ENCODE data around the gene F11R.
"Not testable (repeated sequence)": the region's sequence is repeated elsewhere in the genome, so short reads cannot be mapped to it uniquely, and the experiment has no call there.

F11R gene

GRCh38 chr1:161020509-161021164 is at the start of gene F11R:
Gene F11R, minus strand, starts transcription at chr1:161021152. Its CDS starts 79 bp downstream, at chr1:161021073.
- DNase-seq (ENCODE audit: low spot score): peak; percentile 62

DNA sequence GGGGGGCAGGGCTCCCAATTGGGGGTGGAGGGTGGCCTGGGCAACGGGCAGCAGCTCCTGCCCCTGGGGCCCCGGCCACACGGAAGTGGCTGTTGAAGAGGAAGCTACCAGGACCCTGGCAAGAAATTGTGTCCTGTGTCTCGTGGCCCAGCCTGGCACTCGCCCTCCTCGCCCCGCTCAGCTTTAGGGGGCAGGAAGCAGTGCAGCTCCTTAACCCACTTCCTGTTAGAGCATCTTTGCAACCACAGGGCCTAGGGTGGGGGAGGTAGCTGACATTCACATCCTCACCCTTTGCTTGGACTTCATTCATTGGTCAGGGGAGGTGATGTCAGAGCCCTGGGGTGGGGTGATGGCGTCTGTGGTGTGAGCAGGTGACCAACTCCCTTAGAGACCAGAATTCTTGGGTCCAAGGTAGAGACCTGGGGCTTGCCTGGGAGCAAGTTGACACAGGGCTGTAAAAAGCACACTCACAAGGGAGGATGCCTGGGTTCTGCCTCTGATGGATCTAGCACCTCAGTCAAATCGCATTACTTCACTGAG is 48.8 kb upstream of the F11R start, which contains the start of gene ARHGAP30:
ARHGAP30 (minus strand) TSS at position 161 of the 540 bp plus-strand sequence. CDS start 267 bp downstream, outside the sequence.
- DNase-seq (ENCODE audit: low spot score): no peak

DNA sequence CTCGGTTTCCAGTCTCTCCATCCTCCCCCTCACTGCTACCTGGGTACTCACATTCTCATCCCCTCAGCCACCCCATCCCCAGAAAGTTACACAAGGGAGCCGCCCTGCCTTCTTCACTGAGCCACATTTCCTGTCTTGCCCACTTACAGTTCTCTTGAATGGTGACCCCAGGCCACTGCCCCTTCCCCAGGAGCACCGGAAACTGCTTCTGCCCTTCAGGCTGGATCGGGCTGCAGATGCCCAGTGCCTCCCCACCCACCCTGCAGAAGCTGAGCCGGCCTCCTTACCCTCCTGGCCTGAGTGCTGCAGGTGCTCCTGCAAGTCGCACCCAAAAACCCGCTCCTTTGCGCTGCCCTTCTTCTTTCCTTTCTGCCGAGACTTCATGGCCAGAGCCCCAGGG is 48.3 kb upstream of the F11R start:
- no peak for DNase-seq (ENCODE audit: low spot score)

- no peak for DNase-seq (ENCODE audit: low spot score)
Measured at GRCh38 chr1:161068306-161069234, 47.6 kb upstream of the F11R start.

GRCh38 chr1:161066694-161067093 is 45.7 kb upstream of the F11R start:
- DNase-seq (ENCODE audit: low spot score): no peak

DNA sequence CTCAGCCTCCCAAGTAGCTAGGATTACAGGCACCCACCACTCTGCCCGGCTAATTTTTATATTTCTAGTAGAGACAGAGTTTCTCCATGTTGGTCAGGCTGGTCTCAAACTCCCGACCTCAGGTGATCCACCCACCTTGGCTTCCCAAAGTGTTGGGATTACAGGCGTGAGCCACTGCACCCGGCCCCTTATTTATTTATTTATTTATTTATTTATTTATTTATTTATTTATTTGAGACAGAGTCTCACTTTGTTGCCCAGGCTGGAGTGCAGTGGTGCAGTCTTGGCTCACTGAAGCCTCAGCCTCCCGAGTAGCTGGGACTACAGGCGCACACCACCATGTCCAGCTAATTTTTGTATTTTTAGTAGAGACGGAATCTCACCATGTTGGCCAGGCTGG is 44.7 kb upstream of the F11R start:
- not testable (repeated sequence) for DNase-seq (ENCODE audit: low spot score)

GRCh38 chr1:161063936-161064335 is 43.0 kb upstream of the F11R start:
- not testable (repeated sequence) for DNase-seq (ENCODE audit: low spot score)

DNA sequence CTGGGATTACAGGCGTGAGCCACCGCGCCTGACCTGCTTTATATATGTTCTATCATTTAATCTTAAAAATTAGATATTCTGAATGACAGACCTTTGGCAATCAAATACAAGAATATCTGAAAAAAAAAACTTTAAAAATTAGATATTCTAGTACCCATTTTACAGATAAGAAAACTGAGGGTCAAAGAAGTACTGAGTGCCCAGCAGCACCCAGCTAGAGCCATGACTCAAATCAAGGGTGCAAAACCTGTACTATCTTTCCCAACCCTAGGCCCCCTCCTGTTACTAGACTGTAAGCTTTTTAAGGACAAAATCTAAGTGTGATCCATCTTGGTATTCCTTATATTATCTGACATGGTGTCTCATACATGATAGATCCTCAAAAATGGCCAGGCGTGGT is 40.5 kb upstream of the F11R start:
- DNase-seq (ENCODE audit: low spot score): no peak

DNA sequence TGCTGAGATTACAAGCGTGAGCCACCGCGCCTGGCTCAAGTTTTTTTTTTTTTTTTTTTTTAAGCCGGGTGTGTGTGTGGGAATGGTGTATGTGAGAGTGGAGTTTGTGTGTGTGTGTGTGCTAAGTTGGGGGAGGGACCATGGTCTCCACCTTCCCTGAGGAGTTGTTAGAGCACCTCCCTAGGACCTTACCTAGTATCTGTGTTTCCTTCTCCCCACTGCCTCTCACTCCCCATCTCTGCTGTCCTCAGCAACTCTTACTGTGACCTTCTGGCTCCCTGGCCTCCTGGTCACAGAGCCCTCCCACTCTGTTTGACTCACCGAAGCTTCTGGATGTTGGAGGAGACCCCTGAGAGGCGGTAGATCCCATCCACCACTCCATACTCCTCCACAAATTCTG is 38.3 kb upstream of the F11R start:
- no peak for DNase-seq (ENCODE audit: low spot score)

DNA sequence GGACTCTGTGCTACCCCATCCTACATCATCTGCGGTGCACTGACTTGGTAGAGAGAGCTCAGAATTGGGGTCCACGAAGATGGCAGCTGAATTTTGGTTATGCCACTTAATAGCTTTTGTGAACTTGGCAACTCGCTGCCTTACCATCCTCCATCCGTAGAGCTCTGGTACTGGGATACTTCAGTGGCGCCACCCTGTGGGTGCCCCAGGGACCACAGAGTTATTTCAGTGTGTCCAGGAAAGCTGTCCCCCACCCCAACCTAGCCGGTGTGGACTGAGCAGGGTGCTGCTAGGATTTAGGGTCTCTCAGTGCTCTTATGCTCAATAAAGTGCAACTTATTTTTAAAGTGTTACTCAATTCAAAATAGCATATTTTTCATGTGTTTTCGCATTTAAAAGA is 33.9 kb upstream of the F11R start:
- no peak for DNase-seq (ENCODE audit: low spot score)

DNA sequence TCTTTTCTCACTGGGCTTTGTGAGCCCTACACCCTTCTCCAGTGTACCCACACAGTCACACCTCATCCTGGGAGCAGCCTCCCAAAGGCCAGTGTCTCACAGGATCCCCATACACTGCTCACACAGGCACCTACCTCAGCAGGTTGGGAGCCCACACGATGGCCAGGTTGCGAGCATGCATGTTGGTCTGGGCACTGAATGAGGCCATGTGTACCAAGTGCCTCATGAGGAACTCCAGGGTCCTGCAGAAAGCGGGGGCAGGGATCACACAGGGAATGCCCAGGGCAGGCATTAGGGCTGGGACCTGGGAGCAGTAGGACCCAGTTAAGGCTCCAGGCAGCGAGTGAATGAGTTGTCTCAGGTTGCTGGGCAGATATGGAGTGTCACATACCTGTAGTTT is 33.3 kb upstream of the F11R start:
- no peak for DNase-seq (ENCODE audit: low spot score)

- no peak for DNase-seq (ENCODE audit: low spot score)
Measured at GRCh38 chr1:161052899-161053298, 31.9 kb upstream of the F11R start.

DNA sequence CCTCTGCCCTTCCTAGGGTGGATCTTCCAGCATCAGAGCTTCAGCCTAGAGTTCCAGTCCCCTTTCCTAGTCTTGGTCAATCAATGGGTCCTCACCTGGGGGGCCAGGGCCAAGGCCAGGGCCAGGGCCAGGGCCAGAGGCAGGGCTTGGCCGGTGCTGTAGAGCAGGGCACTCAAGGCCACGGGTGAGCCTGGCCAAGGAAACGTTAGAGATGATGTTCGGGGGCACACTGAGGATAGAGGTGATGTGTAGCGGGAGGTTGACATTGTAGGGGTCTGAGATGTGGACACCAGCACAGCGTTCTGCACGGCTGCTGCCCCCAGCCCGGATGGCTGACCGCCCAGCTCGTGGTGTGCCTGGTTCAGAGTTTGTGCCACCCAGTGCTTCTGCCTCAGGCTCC is 30.3 kb upstream of the F11R start:
- DNase-seq (ENCODE audit: low spot score): no peak

- DNase-seq (ENCODE audit: low spot score): no peak
Measured at GRCh38 chr1:161048949-161049722, 28.2 kb upstream of the F11R start.

GRCh38 chr1:161047436-161048420 is 26.8 kb upstream of the F11R start:
- no peak for DNase-seq (ENCODE audit: low spot score)

DNA sequence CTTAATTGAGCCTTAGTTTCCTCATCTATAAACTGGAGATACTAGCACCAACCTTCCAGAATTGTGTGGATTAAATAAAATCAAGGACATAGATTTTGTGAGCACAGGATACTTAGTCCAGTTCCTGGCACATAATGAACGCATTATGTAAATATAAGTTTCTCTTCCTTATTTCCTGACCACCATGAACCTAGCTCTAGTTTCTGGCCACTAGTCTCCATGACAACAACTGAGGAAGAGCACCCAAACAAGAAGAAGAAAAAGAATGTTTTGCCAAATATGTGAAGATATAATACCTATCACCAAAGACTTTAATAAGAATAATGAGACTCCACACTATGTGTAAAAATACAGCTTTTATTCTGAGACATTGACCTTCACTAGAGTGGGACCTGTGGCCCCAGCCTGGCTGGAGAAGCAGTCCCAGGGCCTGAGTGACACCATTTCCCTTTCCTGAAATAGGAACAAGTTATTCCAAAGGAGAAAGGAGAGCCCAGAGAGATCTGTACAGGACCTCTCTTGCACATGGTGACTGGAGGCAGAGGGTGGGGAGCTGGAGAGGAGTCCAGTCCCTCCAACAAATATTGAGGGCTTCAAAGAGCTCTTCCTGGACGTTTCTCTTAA is 25.8 kb upstream of the F11R start:
- DNase-seq (ENCODE audit: low spot score): no peak

- peak; percentile 97 for DNase-seq (ENCODE audit: low spot score)
Measured at GRCh38 chr1:161045736-161046604, 25.0 kb upstream of the F11R start, which contains the start of gene USF1. Gene USF1, minus strand, starts transcription at chr1:161045977. Its CDS starts 2,702 bp downstream, at chr1:161043275.

DNA sequence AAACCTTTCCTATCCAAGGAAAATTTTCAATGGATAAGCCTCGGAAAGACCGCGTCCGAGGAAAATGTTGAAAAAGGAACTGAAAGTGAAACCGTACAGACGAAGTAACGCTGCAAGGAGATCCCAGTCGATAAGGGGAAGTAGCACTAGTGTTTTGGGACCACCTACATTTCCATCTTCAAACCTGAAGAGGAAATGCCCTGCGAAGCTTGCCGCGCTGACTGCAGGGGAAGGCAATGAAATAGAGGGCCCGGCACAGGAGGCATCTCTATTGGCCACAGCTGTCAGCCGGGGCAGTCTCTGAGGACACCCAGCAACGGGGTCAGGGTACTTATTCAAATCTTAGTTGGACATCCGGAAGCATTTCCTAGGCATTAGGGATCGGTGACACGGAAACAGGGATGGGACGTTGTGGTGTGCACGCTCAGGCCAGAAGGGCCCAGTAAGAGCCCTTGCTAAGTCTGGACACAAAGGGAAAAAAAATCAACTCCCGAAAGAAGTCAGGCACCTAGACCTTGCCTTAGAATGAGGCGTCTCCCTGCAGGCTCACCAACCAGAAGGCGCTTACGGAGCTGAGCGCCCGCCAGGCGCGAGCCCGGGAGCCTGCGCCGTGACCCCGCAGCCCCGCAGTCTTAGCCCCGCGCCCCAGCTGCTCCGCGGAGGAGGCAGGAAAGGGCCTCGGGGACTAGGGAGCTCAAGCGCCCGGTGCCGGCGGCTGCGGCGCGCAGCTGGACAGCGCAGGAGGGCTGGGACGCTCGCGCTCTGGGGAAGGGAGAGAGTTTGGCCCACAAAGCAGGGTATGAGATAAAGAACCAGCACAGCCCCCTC is 24.2 kb upstream of the F11R start:
- DNase-seq (ENCODE audit: low spot score): peak; percentile 73
